ENCODE measurements around the gene TMEM184C.

TMEM184C gene

DNA sequence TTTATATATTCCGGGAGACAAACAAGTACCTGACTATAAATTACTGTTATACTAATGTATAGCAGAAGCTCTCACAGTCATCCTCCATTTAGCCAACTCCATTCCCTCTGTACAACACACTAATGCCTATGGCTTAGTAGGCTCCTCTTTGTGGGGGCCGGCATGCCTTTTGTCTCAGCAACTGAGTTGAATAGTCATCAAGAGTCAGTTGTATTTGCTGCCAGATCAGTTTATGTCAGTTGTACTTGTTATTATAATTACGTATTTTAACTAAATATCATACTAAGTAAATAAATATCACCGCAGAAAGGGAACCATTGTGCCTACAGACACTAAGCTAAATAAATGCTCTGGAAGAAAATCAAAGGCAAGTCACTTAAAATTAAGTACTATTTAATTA, 56.9 kb downstream of the TMEM184C start:
- no peak for DNase-seq

DNA sequence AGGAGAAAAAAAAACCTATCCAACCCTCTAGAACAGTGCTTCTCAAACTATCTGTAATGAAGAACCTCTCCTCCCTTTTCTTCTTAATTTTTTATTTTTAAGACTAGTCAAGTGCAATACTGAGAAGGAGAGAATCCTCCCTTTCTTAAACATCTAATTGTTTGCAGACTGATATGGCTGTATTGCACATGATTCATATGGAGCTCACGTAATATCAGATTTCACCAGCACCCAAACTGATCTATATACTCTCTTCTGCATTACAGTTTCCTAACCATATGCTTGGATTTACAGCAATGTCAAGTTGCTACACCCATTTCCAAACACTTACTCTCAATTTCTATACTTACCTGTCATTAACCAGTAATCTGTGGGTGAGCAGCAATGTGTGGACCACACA, 57.3 kb downstream of the TMEM184C start:
- no peak for DNase-seq

DNA sequence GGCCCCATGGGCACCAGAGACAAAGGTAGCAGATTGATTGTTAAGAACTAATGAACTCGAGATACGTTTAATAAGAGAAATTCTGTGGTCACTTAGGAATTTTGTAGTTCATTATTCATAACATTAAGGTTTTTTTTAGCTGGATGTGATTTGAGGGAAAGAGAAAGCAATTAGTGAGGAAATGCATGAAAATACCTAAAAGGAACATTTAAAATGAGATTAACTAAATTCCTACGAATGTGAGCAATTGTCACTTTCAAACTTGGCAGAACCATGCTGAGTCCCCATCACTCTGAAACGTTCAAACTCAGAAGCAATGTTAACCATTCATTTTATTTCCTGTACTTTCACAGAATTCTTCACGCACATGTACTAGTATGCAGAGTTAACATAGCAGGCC, 60.9 kb downstream of the TMEM184C start:
- DNase-seq = no peak

DNA sequence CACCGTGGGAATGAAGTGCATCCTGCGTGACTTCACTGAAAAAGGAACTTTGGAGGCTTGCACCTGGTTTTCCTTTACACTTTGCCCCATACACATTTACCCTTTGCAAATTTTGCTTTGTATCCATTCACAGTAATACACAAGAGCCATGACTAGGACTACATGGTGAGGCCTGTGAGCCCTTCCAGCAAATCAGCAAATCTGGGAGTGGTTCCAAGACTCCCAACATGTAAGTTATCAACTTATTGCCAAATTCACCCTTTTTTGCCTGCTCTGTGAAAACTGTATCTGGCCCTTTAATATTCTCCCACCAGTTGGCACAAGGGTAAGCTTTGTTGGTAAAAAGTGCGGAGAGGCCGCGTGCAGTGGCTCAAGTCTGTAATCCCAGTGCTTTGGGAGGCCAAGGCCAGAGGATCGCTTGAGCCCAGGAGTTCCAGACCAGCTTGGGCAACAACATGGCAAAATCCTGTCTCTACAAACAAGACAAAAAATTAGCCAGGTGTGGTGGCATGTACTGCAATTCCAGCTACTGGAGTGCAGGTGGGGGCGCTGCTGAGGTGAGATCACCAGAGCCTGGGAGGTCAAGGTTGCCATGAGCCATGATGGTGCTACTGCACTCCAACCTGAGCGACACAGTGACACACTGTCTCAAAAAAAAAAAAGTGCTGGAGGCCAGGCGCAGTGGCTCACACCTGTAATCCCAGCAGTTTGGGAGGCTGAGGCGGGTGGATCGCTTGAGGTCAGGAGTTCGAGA, 61.8 kb downstream of the TMEM184C start:
- DNase-seq = no peak

DNA sequence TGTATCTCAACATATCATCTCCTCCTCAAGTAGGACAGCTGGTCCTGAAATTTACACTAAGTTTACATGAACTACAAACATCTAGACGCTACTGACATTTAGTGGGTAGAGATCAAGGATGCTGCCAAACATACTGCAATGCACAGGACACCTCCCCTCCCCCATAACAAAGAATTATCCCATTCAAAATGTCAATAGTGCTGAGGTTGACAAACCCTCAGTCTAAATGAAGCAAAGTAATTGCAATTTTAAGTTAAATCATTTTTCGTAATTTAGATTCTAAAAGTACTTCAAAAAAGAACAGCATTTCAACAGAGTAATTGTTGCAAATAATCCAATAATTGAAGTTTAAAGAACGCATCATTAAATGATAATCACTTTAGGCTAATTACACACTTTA, 65.6 kb downstream of the TMEM184C start:
- DNase-seq = no peak

DNA sequence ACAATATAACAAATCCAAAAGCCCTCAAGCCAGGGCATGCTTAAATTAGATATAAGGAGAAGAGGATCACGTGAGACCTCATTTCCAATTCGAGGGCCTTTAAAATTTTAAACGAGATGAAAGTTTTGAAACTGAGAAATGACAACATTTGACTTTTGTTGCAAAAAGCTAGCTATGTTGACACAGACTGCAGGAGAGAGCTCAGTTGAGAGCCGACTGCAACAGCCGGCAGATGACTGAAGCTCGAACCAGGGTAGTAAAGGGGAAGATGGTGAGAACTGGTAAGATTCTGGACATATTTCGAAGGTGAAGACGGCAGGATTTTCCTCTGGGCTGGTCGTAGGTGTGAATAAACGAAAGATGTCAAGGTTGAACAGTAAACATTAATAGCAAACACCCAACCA, 66.0 kb downstream of the TMEM184C start:
- DNase-seq = no peak

DNA sequence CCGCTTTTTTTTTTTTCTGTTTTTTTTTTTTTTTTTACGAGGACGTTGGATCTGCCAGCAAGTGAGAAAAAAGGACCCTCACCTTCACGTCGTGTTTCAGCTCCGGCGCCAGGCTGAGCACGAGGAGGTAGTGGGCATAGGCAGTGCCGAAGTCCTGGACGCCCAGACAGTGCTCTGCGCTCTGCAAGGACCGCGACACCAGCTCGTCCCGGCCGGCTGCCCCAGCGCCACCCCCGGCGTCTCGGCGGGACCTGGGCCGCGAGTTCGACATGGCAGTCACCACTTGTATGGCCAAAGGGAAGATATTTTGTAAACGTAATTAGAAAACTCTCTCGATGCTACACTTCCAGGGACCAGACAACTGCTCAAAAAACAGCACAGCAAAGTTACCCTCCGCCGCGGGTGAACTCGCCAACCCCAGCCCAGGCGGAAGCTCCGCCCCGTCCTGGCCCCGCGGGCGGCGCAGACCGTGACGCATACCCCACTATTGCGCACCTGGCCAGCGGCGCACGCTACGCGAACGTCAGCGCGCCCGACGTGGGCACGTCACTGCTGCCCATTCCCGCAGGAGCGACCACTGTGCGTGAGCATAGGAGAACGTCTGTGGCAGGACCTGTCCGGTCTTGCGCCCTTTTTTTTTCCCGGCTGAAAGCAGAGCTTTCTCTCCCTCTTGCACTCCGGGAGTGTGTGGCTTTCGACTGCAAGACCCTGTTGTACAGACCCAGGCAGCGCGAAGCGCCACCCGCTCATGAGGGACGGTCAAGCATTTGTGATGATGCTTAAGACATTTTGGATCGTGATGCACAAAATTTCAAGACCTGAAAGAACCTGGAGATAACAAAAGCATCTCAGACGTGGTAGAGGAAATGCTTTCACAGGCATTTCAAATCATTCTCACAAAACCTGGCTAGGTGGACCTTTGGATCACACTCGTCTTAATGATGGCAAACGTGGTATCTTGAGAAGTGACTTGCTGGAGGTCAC, 66.8 kb downstream of the TMEM184C start, which contains the start of gene PRMT9:
PRMT9 (minus strand) TSS at position 447 of the 984 bp plus-strand sequence; CDS start at position 271, 176 bp downstream.
- DNase-seq = peak; percentile 22

DNA sequence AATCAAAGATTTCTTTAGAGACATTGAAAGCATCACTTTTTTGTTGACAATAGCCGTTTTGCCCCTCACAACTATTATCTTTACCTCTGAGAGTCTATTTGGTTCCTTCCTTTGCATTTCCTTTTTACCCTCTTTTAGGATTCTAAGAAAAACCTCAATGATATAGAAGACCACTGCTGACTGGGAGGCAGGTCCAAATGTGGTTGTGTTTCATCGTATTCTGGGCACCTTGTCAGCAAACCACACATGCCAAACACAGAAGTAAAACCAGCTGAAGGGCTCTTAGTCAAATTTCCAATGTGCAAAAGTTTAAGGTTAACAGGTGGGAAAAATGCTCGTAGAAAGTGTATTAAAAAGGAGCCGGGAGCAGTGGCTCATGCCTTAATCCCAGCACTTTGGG, 71.9 kb downstream of the TMEM184C start:
- DNase-seq = no peak

DNA sequence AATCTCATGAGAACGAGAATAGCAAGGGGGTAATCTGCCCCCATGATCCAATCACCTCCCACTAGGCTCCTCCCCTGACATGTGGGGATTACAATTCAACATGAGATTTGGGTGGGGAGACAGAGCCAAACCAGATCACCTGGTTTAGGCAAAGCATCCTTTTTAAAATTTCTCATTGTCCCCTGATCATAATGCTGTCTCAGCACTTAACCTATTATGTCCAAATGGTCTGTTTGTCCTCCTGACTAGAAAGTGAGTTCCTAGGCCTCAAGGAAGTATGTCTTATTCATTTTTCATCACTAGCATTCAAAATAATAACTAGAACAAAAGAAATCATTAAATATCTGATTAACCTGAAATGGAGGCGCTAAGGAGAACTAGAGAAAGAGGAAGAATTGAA, 74.6 kb downstream of the TMEM184C start:
- DNase-seq = no peak

DNA sequence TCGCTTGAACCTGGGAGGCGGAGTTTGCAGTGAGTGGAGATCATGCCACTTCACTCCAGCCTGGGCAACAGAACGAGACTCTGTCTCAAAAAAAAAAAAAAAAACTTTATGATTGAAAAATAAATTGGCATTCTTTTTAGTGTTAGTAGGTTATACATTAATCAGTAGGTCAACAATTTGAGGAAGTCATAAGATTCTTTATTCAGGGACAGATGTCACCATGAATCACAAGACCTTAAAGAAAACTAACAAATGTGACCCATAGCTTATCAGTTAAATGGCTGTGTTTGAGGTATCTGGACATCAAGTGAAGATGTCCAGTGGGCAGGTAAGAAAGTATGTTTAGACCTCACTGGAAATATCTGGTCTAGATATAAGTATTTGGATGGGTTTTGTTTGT, 76.0 kb downstream of the TMEM184C start:
- DNase-seq = no peak

DNA sequence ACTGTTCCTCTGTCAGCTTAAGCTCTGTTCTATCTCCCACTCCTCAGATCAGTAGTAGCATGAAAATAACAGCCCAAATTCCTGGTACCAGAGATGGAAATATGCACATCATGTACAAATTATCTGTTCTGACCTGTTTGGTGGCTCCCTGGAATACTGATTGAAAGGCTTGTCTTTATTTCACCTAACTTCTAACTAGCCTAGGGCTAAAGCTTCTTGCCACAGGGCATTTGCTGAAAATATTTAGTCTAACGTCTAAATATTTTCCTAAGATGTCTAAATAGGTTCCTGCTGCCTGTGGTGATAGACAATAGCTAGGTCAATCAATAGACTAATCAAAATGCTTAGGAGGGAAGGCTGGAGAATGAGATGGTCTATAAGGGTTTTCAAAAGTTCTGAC, 79.7 kb downstream of the TMEM184C start:
- no peak for DNase-seq

DNA sequence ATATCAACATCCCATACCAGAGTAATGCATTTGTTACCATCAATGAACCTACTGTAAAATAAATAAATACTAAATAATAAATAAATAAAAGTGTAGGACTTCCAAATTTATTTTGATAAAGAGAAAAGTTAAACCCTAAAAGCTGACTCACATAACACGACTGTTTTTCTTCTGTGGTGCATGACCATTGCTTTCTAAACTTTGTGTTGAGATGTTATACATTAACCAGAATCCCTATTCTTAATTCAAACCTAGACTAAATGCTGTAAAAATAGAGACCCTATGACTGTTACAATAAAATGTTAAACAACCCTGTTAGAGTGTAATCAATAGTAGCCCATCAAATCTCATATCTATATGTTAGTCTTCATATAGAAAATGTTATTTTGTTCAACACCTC, 87.6 kb downstream of the TMEM184C start:
- no peak for DNase-seq

DNA sequence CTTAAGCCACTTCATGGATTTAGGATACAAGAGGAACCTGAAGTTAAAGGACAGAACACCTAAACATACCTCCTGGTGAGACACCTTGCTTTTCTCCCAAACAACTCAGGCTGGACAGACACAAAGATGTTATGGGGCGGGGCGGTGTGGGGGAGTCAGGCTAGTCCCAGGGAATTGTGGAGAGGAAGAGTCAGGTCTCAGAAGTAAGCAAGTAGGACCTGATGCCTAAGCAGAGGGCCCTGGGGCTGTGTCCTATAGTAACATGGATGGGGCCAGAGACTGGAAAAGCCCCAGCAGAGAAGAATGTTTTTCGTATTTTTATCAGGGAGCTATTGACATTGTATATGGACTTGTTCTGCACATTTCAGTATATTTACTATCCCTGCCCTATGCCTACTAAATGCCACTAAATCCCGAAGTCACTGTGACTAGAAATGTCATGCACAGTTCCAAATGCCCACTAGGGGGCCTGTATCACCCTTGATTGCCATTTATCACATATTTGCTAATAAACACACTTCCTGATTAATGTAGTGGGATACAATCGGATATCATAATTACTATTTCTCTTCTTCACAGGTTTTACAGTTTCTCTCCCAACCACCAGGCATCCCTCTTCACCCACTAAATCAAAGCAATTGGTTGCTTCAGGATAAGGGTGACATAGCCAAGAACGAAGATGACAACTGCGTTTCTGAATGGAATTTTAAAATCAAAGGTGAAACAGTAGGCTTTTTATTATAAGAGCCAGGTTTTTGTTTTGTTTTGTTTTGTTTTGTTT, 90.9 kb downstream of the TMEM184C start:
- DNase-seq = no peak

DNA sequence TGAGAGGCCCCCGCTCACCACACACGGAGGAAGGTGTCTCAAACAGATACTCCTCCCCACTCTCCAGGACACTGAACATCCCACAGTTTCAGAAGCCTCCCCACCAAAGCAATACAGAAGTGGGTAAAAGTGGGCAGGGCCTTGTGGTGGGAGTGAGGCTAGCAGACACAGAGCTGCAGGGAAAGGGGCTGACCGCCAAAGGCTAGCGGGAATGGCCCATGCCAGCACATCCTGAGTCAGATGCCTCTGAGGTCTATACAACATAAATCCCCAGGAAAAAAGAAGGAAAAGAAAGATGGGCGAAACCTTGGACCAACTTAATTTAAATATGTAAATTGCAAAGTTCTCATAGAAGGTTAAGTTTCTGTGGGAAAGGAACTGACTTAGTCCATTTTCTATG, 92.8 kb downstream of the TMEM184C start:
- no peak for DNase-seq

DNA sequence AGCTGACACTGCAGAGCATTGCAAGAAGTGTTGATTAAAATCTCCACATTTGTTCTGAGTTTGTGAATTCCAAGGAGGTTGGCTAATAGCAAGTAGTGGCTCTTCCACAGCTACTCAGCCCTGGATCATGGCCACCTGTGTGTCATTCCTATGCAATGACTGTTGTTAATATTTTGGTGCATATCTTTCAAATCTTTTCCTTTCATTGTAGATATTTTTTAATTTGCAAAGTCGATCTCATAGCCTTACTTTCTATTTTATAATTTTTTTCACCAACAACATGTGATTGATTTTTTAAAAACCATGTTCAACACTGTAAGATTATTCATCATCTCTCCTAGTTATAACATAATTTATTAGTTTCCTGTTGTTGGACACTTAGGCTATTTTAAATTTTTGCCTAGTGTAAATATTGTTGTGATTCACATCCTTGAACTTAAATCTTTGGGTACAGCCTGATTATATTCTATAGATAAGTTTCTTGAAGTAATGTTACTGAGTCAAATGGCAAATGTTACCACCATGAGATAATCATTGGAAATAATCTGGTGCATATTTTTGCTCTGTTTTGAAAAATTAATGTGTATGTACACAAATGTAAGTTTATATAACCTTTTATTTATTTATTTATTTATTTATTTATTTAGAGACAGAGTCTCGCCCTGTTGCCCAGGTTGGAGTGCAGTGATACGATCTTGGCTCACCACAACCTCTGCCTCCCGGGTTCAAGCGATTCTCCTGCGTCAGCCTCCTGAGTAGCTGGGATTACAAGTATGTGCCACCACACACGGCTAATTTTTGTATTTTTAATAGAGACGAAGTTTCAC, 97.6 kb downstream of the TMEM184C start:
- no peak for DNase-seq

DNA sequence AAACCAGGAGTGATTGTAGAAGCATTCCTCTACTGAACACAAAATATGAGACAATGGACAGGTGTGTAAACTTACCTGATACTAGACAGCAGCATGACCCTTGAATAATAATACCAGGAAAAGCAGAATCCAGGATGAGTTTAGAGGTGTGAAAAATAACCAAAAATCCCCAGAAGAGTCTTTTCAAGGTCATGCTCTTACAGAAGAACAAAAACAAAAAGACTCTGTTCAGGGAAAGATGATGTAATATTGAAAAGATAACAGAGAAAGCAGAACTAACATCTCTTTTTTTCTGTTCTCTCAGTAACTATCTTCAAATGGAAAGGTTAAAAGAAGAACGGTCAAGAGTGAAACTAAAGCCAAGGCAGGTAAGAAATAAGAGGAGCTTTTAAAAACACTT, 100.7 kb downstream of the TMEM184C start:
- no peak for DNase-seq

All from NCI-H2081 treated with DMSO at 0.1 percent for 48 hours (cell line).